HepG2 (cell line): ENCODE data around the gene ZNF318. TPM values are rescaled to one million over a fixed set of nuclear protein-coding genes. Genes with fewer than 3 reads are reported as not detected.

Source experiments
- AGO2 ChIP-seq: fragments of 200-400 bp; formaldehyde crosslinking; optimal IDR thresholded peaks from 2 replicates; pipeline ENCODE3; 2017; ENCODE audit warnings: mild to moderate bottlenecking, low read depth, low read length, moderate library complexity
- ATF2 ChIP-seq: sonication (generic); formaldehyde crosslinking; IDR thresholded peaks from 2 replicates; pipeline ENCODE4 v1.4.0; 2020; ENCODE audit warnings: missing genetic modification reagents
- DZIP1 ChIP-seq: sonication (generic); formaldehyde crosslinking; IDR thresholded peaks from 2 replicates; pipeline ENCODE4 v1.5.0; 2020; ENCODE audit warnings: mild to moderate bottlenecking, missing genetic modification reagents
- HNF1B ChIP-seq: sonication (generic); formaldehyde crosslinking; IDR thresholded peaks from 2 replicates; pipeline ENCODE4 v1.5.1; 2020; ENCODE audit warnings: mild to moderate bottlenecking, moderate library complexity, missing genetic modification reagents
- ISL2 ChIP-seq: sonication (generic); formaldehyde crosslinking; IDR thresholded peaks from 2 replicates; pipeline ENCODE4 v1.5.0; 2020; ENCODE audit warnings: missing genetic modification reagents
- NFKBIZ ChIP-seq: IDR thresholded peaks from 2 replicates; pipeline ENCODE4 v1.6.1; 2018; ENCODE audit warnings: missing genetic modification reagents, missing compliant biosample characterization
- SRSF1 ChIP-seq: fragments of 200-400 bp; formaldehyde crosslinking; optimal IDR thresholded peaks from 2 replicates; pipeline ENCODE3; 2017; ENCODE audit warnings: mild to moderate bottlenecking, low read depth, low read length, moderate library complexity
- TBP ChIP-seq: sonication (generic); formaldehyde crosslinking; IDR thresholded peaks from 2 replicates; pipeline ENCODE4 v1.5.0; 2020; ENCODE audit warnings: missing genetic modification reagents
- TEF ChIP-seq: sonication (generic); formaldehyde crosslinking; IDR thresholded peaks from 2 replicates; pipeline ENCODE4 v1.5.0; 2020; ENCODE audit warnings: missing genetic modification reagents
- ZBTB8A ChIP-seq: sonication (generic); formaldehyde crosslinking; IDR thresholded peaks from 2 replicates; pipeline ENCODE4 v1.4.0; 2020; ENCODE audit warnings: mild to moderate bottlenecking, low read depth, missing genetic modification reagents, borderline replicate concordance
- ZNF230 ChIP-seq: sonication (generic); formaldehyde crosslinking; IDR thresholded peaks from 2 replicates; pipeline ENCODE4 v1.4.0; 2020; ENCODE audit warnings: mild to moderate bottlenecking, missing genetic modification reagents
- ZNF274 ChIP-seq: sonication (generic); formaldehyde crosslinking; IDR thresholded peaks from 2 replicates; pipeline ENCODE4 v1.5.1; 2020; ENCODE audit warnings: mild to moderate bottlenecking, missing genetic modification reagents
- ZNF33A ChIP-seq: sonication (generic); formaldehyde crosslinking; IDR thresholded peaks from 2 replicates; pipeline ENCODE4 v1.5.1; 2020; ENCODE audit warnings: missing genetic modification reagents, mild to moderate bottlenecking, moderate library complexity, borderline replicate concordance
- ZNF510 ChIP-seq: sonication (generic); formaldehyde crosslinking; IDR thresholded peaks from 2 replicates; pipeline ENCODE4 v1.4.0; 2020; ENCODE audit warnings: low read depth, mild to moderate bottlenecking, missing genetic modification reagents
- ZNF644 ChIP-seq: IDR thresholded peaks from 2 replicates; pipeline ENCODE4 v1.6.1; 2016; ENCODE audit warnings: low read depth
- ZNF670 ChIP-seq: sonication (generic); formaldehyde crosslinking; IDR thresholded peaks from 2 replicates; pipeline ENCODE4 v1.8.0; 2022; ENCODE audit warnings: mild to moderate bottlenecking, missing genetic modification reagents, borderline replicate concordance
- ZNF687 ChIP-seq: sonication (generic); formaldehyde crosslinking; IDR thresholded peaks from 2 replicates; pipeline ENCODE4 v1.5.1; 2020; ENCODE audit warnings: mild to moderate bottlenecking, missing genetic modification reagents, moderate library complexity
- polyA plus RNA-seq, 8 experiments: library from polyadenylated mRNA; depleted of rRNA in 3 of 8; stranded (reverse) in 7 of 8; unstranded in 1 of 8; fragments of >200 nt; fragmentation: Illumina TruSeq in 4 of 8; extraction: Trizol in 4 of 8; gene quantifications; 2 replicates each; pipeline versions ENCODE4 v1.2.1 to v1.2.3, GENCODE V29; 2011 to 2016; ENCODE audit warnings: low read depth in 4 of 8, missing spikeins in 1 of 8, mixed read lengths in 1 of 8; ENCODE audit not compliant: insufficient read depth in 1 of 8
- total RNA-seq, 5 experiments: library from RNA; depleted of rRNA; stranded (reverse); fragments of >200 nt; fragmentation: Illumina TruSeq; extraction: Trizol; gene quantifications; 2 replicates each; pipeline ENCODE4 v1.2.3, GENCODE V29; 2016; ENCODE audit warnings: low read depth in 1 of 5

ZNF318 gene
- total and polyA plus RNA-seq, 2 of the 13 experiments (the other 11 are each of a cell fraction or from before 2014, with no cell fraction given): 13.0 to 14.5 TPM

- TF ChIP-seq DZIP1 (CRISPR knock-in tag) (peak; percentile 5; the same call in 1 of the 2 replicates), ZBTB8A (peak; percentile 34; the same call in 1 of the 2 replicates), NFKBIZ (CRISPR knock-in tag) (no peak), ZNF510 (CRISPR knock-in tag) (no peak), ZNF33A (CRISPR knock-in tag) (no peak; the same call in 1 of the 2 replicates), AGO2 (peak; percentile 42), ISL2 (CRISPR knock-in tag) (0 out of 2 replicates have a peak, but pooled peaks have one; percentile 19), ZNF230 (CRISPR knock-in tag) (peak; percentile 73), TBP (no peak), TEF (CRISPR knock-in tag) (no peak), ATF2 (CRISPR knock-in tag) (peak; percentile 74), ZNF670 (CRISPR knock-in tag) (0 out of 2 replicates have a peak, but pooled peaks have one; percentile 4), ZNF687 (peak; percentile 92), ZNF644 (no peak; the same call in 1 of the 2 replicates), ZNF274 (CRISPR knock-in tag) (no peak; the same call in 1 of the 2 replicates), HNF1B (CRISPR knock-in tag) (peak; percentile 52; the same call in 1 of the 2 replicates), SRSF1 (peak; percentile 68)
Measured at GRCh38 chr6:43297644-43298564, 71.5 kb downstream of the ZNF318 start, which contains the start of gene SLC22A7 (continued).
